HEK293 (cell line): Measurements from ENCODE around the gene AMPH.

Source experiments
- CTCF ChIA-PET: fragments of 350-600 bp; formaldehyde crosslinking; extraction: SDS; loops from one replicate; lab custom pipeline; 2021; ENCODE audit warnings: antibody characterized with exemption; lab: Yijun Ruan, JAX
- POLR2A ChIA-PET: fragments of 300-600 bp; formaldehyde crosslinking; extraction: SDS; loops from one replicate; lab custom pipeline; 2020; ENCODE audit warnings: antibody characterized with exemption, inconsistent platforms; lab: Yijun Ruan, JAX
- H3K27ac ChIP-seq: fragments of 200-500 bp; sonication (Bioruptor generic); 2 replicates; pipeline ENCODE4 v1.5.1; 2014; ENCODE audit warnings: low read depth, low read length, control low read depth, inconsistent platforms; ENCODE audit errors: extremely low read depth
- H3K36me3 ChIP-seq, 2 experiments: fragments of 200-500 bp in 1 of 2; sonication (Bioruptor generic) in 1 of 2; 1 replicate in 1 of 2; 2 replicates in 1 of 2; pipeline ENCODE4 v1.5.1; 2014 to 2017; ENCODE audit warnings: inconsistent platforms in 2 of 2, low read length in 2 of 2; ENCODE audit not compliant: control insufficient read depth in 2 of 2, insufficient read depth in 1 of 2
- H3K4me1 ChIP-seq: fragments of 200-500 bp; sonication (Bioruptor generic); 2 replicates; pipeline ENCODE4 v1.5.1; 2014; ENCODE audit warnings: mild to moderate bottlenecking, low read length, inconsistent platforms; ENCODE audit not compliant: control insufficient read depth, insufficient read depth
- H3K4me3 ChIP-seq: 2 replicates; pipeline ENCODE4 v1.5.1; 2011; ENCODE audit warnings: low read depth, mild to moderate bottlenecking, control low read depth, low read length, moderate library complexity
- H3K9me3 ChIP-seq: fragments of 200-500 bp; sonication (Bioruptor generic); 2 replicates; pipeline ENCODE4 v1.5.1; 2014; ENCODE audit warnings: low read depth, low read length, inconsistent platforms; ENCODE audit not compliant: control insufficient read depth, insufficient read depth
- SCRT1 ChIP-seq: fragments of 450-650 bp; formaldehyde crosslinking; IDR thresholded peaks from 2 replicates; pipeline ENCODE4 v1.5.1; 2016; ENCODE audit warnings: missing biosample characterization, missing genetic modification characterization, borderline replicate concordance
- ZNF366 ChIP-seq: fragments of 450-650 bp; formaldehyde crosslinking; conservative IDR thresholded peaks from 2 replicates; pipeline ENCODE4 v1.5.1; 2016; ENCODE audit warnings: missing biosample characterization, missing genetic modification characterization

AMPH gene

GRCh38 chr7:38334163-38334562 lies 297.0 kb downstream of the AMPH start:
- ChIA-PET CTCF (interaction anchor here (0.5 to 5.0 kb wide), 12 partner anchors 8 to 325 kb away, joined by 3 to 87 read pairs (median 22); no protein-coding TSS in a partner anchor), POLR2A (interaction anchor here (0.6 kb wide), 1 partner anchor 143 kb away, joined by 3 read pairs; no protein-coding TSS in a partner anchor)
- no peak overlapping the region for H3K27ac ChIP-seq

More at GRCh38 chr7:38334163-38334562, 297.0 kb downstream of the AMPH start:
- TF ChIP-seq SCRT1, result no peak
- peak; percentile 54; the same call in 1 of the 2 replicates for TF ChIP-seq ZNF366
- H3K36me3 ChIP-seq, result no peaks in the 10 kb centered on the region
- no peak overlapping the region for H3K4me3 ChIP-seq
- H3K4me1 ChIP-seq, result no peaks in the 10 kb centered on the region
- H3K9me3 ChIP-seq, result no peaks in the 10 kb centered on the region
